Hematopoietic multipotent progenitor cell (in vitro differentiated cells): ENCODE results near the gene TM4SF4. TPM values are rescaled to one million over a fixed set of nuclear protein-coding genes. Genes with fewer than 3 reads are reported as not detected.

ENCODE experiments used
- DNase-seq, 3 donors: peaks; one replicate each; pipeline ENCODE4 v3.0.0-alpha.2; 2011 to 2015; ENCODE audit warnings: low read depth in 2 of 3, low spot score in 2 of 3
- total RNA-seq: library from RNA; depleted of rRNA; stranded (reverse); fragments of >200 nt; gene quantifications from one replicate; pipeline ENCODE4 v1.2.3, GENCODE V29; 2012

Gene TM4SF4
- total RNA-seq, 1 donor = not detected

DNA sequence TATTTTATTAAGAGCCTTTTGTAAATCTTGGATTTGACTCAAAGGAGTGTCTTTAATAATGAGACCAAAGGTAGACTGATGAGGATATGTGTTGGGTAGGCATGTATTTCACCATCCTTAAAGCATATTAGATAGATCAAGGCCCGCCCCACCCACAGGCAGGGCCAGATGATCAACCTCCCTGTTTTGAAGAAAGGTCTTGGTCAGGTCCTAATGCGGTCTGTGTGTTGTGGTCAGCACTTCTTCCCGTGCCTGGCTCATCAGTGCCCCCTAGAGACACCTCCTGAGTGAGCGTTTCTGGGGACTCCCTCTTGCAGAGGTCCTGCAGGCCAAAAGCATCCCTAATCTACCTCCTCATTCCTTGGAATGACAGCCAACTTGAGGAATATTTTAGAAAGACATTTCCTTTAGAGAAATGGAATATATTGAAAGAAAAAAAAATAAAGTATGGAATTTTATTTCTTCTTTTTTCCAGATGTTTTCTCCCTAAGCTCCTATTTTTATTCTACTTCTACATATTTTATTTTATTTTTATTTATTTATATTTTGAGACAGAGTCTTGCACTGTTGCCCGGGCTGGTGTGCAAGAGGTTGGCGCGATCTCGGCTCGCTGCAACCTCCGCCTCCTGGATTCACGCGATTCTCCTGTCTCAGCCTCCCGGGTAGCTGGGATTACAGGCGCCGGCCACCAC, 6.0 kb downstream of the TM4SF4 start:
- peak in 2 of 3 donors; percentile 64 to 81 for DNase-seq

- no peak for DNase-seq
These were observed 6.6 kb downstream of the TM4SF4 start for GRCh38 chr3:149481056-149481455.

DNA sequence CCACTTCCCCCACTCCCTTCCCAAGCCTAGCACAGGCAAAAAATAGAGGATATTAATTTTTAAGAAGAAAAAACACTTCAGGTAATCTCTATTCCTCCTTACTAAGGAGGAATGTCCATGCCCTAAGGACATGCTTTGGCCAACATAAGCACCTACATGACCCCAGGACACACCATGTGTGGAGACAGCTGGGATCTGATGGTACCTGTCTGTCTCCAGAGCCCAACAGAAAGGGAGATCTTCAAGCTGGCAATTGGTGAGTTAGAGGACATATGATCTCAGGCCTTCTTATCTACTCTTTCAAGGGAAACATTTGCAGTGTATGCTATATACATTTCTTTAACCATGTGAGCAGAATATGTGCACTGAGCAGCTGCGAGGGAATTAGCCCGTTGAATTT, 7.0 kb downstream of the TM4SF4 start:
- no peak for DNase-seq

DNA sequence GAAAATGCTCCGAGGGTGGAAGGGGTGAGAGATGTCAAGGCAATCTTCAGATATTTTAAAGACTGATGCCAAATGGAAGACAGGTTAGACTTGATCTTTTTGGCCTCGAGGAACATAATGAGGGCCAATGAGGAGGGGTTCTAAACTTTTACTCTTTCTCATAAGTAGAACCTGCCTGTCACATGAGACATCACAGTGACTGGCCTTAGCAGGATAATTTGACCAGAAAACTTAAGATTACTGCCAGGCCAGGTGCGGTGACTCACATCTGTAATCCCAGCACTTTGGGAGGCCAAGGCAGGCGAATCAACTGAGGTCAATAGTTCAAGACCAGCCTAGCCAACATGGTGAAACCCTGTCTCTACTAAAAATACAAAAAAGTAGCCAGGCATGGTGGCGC, 12.2 kb downstream of the TM4SF4 start:
- DNase-seq = no peak

DNA sequence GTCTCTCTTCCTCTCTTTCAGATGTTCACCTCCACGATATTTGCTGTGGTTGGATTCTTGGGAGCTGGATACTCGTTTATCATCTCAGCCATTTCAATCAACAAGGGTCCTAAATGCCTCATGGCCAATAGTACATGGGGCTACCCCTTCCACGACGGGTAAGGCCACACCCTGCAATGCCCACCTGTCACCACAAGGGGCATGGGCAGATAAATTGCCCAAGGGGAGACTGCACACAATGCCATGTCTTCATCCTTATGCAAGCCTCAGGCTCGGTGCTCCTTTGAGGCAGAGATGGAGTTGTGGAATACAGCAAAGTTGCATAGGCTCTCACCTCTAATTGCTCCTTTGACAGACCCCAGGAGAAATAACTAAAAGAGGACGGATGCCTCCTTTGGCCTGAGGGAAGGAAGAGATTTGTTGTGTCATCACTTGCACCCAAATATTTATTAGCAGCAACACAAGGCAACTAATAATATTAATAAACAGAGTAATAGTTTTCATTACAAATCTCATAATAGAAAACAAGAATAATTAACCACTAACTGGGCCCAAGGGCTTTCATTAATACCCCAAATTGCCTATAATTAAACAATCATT, 13.2 kb downstream of the TM4SF4 start:
- peak in 2 of 3 donors; percentile 16 to 40 for DNase-seq

- DNase-seq = peak in 2 of 3 donors; percentile 34 to 56
These were observed 14.7 kb downstream of the TM4SF4 start for GRCh38 chr3:149489060-149489690.

- DNase-seq = no peak
These were observed 15.9 kb downstream of the TM4SF4 start for GRCh38 chr3:149490260-149490971.

DNA sequence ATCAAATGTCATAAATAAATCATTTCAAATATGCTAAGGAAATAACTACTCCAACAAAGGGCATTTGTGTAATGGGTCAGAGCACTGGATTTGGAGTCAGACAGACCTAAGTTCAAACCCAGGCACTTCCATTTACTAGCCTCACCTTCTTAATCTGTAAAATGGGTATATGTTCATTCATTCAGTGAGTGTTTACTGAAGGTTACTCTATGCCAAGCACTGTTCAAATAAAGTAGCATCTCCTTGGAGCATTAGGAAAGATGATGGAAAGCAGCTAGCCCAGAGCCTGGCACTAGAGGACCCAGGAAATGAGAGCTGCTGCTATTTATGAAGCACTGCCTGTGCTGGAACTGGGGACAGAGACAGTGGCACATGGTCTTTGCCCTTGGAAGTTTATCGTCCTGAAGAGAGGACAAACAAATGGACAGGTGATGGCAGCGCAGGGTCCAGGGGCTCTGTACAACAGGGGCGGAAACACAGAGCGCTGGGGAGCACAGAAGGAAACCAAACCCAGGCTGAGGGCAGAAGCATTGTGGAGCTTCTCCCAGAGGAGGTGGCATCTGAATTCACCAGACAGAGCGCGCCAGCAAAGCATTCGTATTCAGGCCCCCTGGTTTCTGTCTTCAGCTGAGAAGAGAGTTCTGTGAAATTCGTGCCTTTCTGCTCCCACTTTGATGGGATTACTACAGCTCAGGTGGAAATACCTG, 19.0 kb downstream of the TM4SF4 start:
- no peak for DNase-seq

- peak in 2 of 3 donors; percentile 56 to 71 for DNase-seq
These were observed 19.7 kb downstream of the TM4SF4 start for GRCh38 chr3:149494022-149494758.

- no peak for DNase-seq
These were observed 20.5 kb downstream of the TM4SF4 start for GRCh38 chr3:149494759-149495580.

GRCh38 chr3:149495581-149496125, 21.2 kb downstream of the TM4SF4 start:
- DNase-seq = no peak

- no peak for DNase-seq
These were observed 22.4 kb downstream of the TM4SF4 start for GRCh38 chr3:149496891-149497290.

DNA sequence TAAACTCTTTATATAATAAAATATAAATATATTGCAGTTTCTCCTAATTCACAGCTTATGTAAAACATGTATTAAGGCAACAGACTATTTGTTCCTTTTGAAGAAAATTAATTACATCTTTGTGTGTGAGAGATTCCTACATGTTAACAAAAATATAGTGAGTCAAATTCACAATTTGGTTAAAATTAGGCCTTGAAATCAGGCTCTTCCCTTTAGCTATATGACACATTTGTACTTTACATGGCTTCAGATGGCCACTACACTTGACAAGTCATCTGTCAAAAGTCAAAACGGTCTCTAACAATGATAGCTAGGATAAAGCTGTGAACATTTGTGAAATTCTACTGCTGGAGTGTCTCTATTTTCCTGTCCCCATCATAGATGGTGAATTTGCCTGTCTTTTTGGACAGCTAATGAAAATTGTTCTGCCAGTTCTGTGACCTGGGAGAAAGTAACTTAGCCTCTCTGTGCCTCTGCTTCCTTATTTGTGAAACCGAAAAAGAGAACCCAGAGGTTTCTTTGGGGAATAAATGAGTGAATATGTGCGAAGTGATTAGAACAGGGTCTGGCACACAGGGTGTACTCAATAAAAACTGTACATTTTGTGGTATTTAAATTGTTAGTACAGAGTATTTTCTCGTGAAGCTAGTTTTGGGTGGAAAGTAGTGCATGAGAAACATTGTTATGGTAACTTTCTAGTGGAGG, 23.6 kb downstream of the TM4SF4 start:
- DNase-seq = no peak

DNA sequence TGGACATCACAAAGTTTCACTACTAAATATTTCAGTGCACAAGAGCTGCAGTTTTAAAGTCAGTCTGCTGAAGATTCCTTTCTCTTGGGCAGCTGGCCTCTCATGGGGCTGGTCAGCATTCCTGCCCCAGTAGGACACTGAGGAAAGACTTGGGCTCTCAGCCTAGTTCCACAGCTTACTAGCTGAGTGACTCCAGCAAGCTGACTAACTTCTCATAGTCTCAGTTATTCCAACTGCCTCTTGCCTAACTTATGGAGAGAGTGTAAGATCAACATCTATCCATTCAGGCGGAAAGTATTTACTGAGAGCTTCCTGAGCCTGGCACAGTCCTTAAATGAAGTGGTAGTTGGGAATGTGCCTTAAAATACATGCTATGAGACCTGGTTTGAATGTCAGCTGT, 27.0 kb downstream of the TM4SF4 start:
- no peak for DNase-seq

GRCh38 chr3:149502438-149502837, 27.9 kb downstream of the TM4SF4 start:
- no peak for DNase-seq

GRCh38 chr3:149506540-149506939, 32.0 kb downstream of the TM4SF4 start:
- DNase-seq = no peak

- no peak for DNase-seq
These were observed 32.5 kb downstream of the TM4SF4 start for GRCh38 chr3:149506965-149507364.
